Measurements from ENCODE around the gene AAGAB. TPM values are rescaled to one million over a fixed set of nuclear protein-coding genes. Genes with fewer than 3 reads are reported as not detected.

Gene AAGAB
- total RNA-seq, 1 donor from 2014 or later = 35.8 TPM

DNA sequence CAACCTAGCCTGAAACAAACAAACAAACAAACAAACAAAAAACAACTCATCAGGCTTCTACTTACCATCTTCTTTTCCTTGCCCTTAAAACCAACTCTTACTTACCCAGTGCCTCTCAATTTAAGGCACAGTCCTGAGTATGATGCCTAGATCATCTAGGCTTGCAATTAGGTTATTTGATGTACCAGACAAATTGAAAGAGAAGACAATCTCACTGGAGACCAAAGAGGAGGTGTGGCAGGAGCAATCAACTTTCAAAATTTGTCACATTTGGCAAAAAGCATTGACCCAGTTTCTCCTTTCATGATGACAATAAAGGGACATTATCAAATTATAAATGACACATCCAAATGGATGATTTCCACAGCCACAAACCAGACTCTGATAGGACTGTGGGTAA lies 36.0 kb downstream of the AAGAB start:
- H3K27me3 Mint-ChIP-seq (ENCODE audit: low read depth) = no peaks in the 10 kb centered on the region
- peaks cover 10% of the 10 kb centered on the region for H3K4me1 Mint-ChIP-seq (ENCODE audit: low read depth)
- H3K36me3 Mint-ChIP-seq (ENCODE audit: low read depth) = peaks cover 34% of the 10 kb centered on the region
- no peaks in the 10 kb centered on the region for H3K9me3 Mint-ChIP-seq
- no peak for DNase-seq (ENCODE audit: low spot score)
- intact Hi-C loops (cut with micrococcal nuclease) = no loop called here
- no peak overlapping the region for H3K4me3 Mint-ChIP-seq (ENCODE audit: low read depth)
- H3K27ac Mint-ChIP-seq = no peak overlapping the region

DNA sequence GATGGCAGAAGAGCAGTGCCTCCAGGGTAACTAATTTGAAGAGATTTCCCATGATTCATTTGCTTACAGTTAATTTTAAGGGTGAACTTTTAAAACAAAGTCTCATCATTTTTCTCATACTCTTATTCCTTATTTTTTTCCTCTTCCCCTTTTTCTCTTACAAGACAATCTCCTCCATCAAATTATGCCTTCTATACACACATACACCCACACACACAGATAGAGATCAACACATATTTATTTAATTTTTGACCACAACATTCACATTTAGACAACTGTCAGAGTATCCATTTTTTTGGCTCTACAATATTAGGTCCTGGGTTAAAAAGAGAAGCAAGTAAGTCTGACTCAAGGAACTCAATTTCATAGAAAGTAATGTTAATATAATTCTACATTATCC lies 37.6 kb downstream of the AAGAB start:
- H3K9me3 Mint-ChIP-seq = no peaks in the 10 kb centered on the region
- H3K27ac Mint-ChIP-seq = no peak overlapping the region
- no peaks in the 10 kb centered on the region for H3K27me3 Mint-ChIP-seq (ENCODE audit: low read depth)
- intact Hi-C loops (cut with micrococcal nuclease) = no loop called here
- peaks cover 10% of the 10 kb centered on the region for H3K4me1 Mint-ChIP-seq (ENCODE audit: low read depth)
- H3K36me3 Mint-ChIP-seq (ENCODE audit: low read depth) = peaks cover 34% of the 10 kb centered on the region
- no peak for DNase-seq (ENCODE audit: low spot score)
- H3K4me3 Mint-ChIP-seq (ENCODE audit: low read depth) = no peak overlapping the region

DNA sequence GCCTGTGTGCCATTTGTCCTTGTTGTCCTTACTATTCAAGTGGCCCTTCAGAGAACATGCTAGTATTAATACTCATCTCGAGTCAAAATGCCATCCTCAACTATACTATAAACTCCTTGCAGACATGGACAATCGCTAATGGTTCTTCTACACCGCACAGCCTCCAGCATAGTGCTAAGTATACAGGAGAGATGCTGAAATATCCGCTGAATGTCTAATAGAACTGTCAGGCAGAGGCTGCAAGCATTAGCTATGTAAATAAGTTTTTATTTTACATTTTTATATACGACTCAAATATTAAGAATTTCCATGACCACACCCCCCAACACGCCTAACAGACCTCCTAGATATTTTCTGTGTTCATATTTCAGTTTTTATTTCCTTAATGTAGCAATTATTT lies 39.4 kb downstream of the AAGAB start:
- intact Hi-C loops (cut with micrococcal nuclease) = no loop called here
- H3K27ac Mint-ChIP-seq = no peak overlapping the region
- no peak for DNase-seq (ENCODE audit: low spot score)
- no peaks in the 10 kb centered on the region for H3K9me3 Mint-ChIP-seq
- peaks cover 29% of the 10 kb centered on the region for H3K36me3 Mint-ChIP-seq (ENCODE audit: low read depth)
- H3K4me1 Mint-ChIP-seq (ENCODE audit: low read depth) = peaks cover 10% of the 10 kb centered on the region
- no peak overlapping the region for H3K4me3 Mint-ChIP-seq (ENCODE audit: low read depth)
- H3K27me3 Mint-ChIP-seq (ENCODE audit: low read depth) = no peaks in the 10 kb centered on the region

DNA sequence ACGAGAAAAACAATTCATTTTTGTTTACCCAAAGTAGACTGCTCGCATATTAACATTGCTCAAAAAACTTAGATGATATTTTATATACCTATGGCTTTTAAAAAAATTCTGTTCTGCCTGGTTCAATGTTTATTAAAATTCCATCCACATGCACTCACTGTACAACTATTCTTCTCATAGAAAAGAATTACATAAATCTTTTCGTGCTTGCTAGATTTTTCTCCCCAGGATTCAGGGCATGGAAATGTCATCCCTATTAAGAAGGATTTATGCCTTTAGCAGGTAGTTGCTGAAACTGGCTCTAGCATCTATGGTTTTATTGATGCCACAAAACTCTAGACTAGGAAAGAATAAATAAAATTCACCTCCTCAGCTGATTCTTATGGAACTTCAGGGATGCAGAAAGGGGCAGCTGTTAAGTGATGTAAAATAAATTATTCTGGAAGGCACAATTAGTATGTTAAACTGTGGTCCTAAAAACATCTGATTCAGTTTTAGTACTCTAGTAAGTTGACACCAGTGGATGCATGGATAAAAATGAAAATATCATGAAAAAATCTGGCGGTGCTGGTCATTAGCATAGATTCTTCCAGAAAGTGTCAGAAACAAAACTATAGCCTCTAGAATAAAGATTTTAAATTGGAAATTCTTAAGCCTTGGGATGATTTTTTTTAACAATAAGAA lies 41.6 kb downstream of the AAGAB start:
- Mint-ChIP-seq H3K27ac (no peak overlapping the region), H3K36me3 (ENCODE audit: low read depth) (peaks cover 21% of the 10 kb centered on the region), H3K4me3 (ENCODE audit: low read depth) (no peak overlapping the region), H3K9me3 (no peaks in the 10 kb centered on the region), H3K27me3 (ENCODE audit: low read depth) (no peaks in the 10 kb centered on the region), H3K4me1 (ENCODE audit: low read depth) (peaks cover 2% of the 10 kb centered on the region)
- intact Hi-C loops (cut with micrococcal nuclease) = no loop called here
- no peak for DNase-seq (ENCODE audit: low spot score)

DNA sequence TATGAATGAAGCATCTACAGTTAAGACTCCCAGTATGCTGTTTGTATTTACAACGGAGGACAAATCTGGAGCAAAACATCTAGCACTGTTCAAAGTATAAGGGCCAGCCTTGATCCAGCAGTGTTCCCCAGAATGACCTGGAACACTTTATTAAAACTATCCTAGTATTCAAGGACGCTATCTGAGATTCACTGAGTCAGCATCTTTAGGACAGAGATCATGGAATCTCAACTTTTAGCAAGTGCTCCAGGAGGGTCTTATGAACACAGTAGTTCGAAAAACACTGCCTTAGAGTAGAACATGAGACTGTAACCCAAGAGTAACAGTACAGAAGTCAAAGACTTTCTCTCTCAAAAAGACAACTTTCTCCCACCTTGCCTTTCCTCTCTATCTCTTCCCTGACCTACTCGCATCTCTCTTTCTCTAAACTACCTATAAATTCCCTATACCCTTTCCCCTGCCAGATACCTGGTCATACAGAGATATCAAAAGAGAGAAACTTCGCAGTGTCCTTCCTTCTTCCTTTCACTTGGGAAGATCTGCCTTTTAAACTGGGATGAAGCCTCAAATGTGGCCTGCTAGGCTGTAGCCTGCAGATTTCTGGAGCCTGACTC lies 43.8 kb downstream of the AAGAB start:
- H3K27ac Mint-ChIP-seq = no peak overlapping the region
- H3K4me3 Mint-ChIP-seq (ENCODE audit: low read depth) = no peak overlapping the region
- DNase-seq (ENCODE audit: low spot score) = no peak
- H3K4me1 Mint-ChIP-seq (ENCODE audit: low read depth) = no peaks in the 10 kb centered on the region
- intact Hi-C loops (cut with micrococcal nuclease) = no loop called here
- no peaks in the 10 kb centered on the region for H3K9me3 Mint-ChIP-seq
- H3K27me3 Mint-ChIP-seq (ENCODE audit: low read depth) = no peaks in the 10 kb centered on the region
- peaks cover 21% of the 10 kb centered on the region for H3K36me3 Mint-ChIP-seq (ENCODE audit: low read depth)

DNA sequence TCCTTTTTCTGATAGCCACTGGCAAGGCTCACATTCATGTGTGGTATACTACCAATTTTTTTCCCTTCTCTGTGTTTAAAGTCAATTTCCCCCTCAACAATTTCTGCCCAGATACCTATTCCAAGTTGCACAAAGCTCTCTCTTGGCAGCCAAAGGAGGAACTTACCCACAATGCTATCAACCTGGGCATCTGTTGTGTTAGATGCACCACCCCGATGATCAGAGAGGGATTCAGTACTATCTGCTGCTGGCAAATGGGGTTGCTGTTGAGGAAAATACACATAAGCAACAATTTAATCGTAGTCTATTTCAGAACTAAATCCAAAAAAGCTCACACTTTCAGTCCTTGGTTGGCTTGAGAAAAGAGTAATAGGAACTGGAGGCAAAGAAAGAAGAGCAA lies 46.1 kb downstream of the AAGAB start:
- no peak overlapping the region for H3K27ac Mint-ChIP-seq
- H3K36me3 Mint-ChIP-seq (ENCODE audit: low read depth) = peaks cover 34% of the 10 kb centered on the region
- no peaks in the 10 kb centered on the region for H3K4me1 Mint-ChIP-seq (ENCODE audit: low read depth)
- DNase-seq (ENCODE audit: low spot score) = no peak
- H3K27me3 Mint-ChIP-seq (ENCODE audit: low read depth) = no peaks in the 10 kb centered on the region
- H3K9me3 Mint-ChIP-seq = no peaks in the 10 kb centered on the region
- intact Hi-C loops (cut with micrococcal nuclease) = no loop called here
- H3K4me3 Mint-ChIP-seq (ENCODE audit: low read depth) = no peak overlapping the region

DNA sequence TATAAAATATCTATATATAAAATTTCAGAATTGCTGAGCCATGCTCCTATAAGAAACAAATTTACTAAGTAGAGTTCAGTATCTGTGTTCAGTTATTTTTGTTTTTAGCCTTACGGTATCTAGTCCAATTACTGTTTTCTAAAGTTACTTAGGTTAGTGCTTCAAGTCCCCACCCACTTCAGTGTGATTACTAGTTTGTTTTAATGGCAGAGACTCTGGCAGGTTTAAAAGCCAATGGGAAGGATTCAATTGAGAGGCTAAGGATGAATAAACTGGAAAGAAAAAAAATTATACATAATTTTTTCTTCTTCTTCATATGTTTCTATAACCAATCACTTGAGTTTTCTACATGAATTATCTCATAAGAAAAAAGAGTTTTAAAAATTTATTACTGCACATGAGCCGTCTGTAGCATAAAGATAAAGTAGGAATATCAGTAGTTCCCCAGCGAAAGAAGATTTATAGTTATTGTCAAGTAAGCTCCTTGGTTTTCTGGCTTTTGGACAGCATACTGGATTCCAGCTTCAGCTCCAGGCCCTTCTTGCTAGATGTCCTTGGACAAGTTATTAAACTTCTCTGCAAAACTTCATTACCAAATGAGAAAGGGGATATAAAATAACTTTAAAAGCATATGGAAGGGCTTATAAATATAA lies 46.8 kb downstream of the AAGAB start:
- H3K27ac Mint-ChIP-seq = no peak overlapping the region
- no peaks in the 10 kb centered on the region for H3K4me1 Mint-ChIP-seq (ENCODE audit: low read depth)
- intact Hi-C loops (cut with micrococcal nuclease) = no loop called here
- DNase-seq (ENCODE audit: low spot score) = no peak
- H3K4me3 Mint-ChIP-seq (ENCODE audit: low read depth) = no peak overlapping the region
- no peaks in the 10 kb centered on the region for H3K27me3 Mint-ChIP-seq (ENCODE audit: low read depth)
- H3K9me3 Mint-ChIP-seq = no peaks in the 10 kb centered on the region
- peaks cover 38% of the 10 kb centered on the region for H3K36me3 Mint-ChIP-seq (ENCODE audit: low read depth)

DNA sequence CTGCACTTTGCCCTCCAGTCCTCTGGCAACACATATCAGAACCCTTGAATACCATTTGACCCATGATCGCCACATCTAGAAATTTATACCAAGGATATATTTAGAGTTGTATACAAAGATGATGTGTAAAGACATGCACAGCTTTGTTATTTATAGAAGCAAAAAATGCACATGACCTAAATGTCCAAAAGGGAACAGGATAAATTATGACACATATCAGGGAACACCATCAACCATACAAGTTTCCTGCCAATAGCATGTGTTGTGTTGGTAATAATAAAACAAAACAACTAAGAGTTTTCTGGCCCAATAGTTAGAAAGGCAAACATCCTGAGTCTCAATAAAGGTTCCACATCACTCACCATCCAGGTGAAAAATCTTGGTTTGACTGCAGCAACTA lies 51.5 kb downstream of the AAGAB start:
- Mint-ChIP-seq H3K4me3 (ENCODE audit: low read depth) (no peak overlapping the region), H3K9me3 (no peaks in the 10 kb centered on the region), H3K27me3 (ENCODE audit: low read depth) (no peaks in the 10 kb centered on the region), H3K4me1 (ENCODE audit: low read depth) (peaks cover 9% of the 10 kb centered on the region), H3K36me3 (ENCODE audit: low read depth) (peaks cover 54% of the 10 kb centered on the region), H3K27ac (no peak overlapping the region)
- no peak for DNase-seq (ENCODE audit: low spot score)
- intact Hi-C loops (cut with micrococcal nuclease) = no loop called here

DNA sequence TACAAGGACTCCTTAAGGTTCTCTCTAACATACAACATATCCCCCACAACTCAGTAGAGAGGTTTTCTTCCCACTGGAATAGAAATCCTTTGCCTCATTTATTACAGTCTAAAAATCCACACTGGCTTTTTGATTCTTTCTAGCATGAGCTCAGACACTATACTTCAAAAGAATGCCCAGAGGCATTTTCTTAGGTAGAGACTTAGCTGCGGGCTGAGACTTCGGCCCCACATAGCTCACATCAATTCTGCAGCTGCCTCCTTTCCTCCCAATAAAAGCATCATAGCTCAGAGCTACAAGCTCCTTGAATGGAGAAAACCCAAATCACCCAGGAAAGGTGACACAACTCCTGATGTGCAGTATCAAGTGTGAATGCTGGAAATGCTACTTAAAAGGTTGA lies 52.4 kb downstream of the AAGAB start:
- H3K36me3 Mint-ChIP-seq (ENCODE audit: low read depth) = peaks cover 58% of the 10 kb centered on the region
- H3K27ac Mint-ChIP-seq = no peak overlapping the region
- no peaks in the 10 kb centered on the region for H3K27me3 Mint-ChIP-seq (ENCODE audit: low read depth)
- no peaks in the 10 kb centered on the region for H3K9me3 Mint-ChIP-seq
- no peak overlapping the region for H3K4me3 Mint-ChIP-seq (ENCODE audit: low read depth)
- DNase-seq (ENCODE audit: low spot score) = no peak
- peaks cover 11% of the 10 kb centered on the region for H3K4me1 Mint-ChIP-seq (ENCODE audit: low read depth)
- intact Hi-C loops (cut with micrococcal nuclease) = no loop called here

DNA sequence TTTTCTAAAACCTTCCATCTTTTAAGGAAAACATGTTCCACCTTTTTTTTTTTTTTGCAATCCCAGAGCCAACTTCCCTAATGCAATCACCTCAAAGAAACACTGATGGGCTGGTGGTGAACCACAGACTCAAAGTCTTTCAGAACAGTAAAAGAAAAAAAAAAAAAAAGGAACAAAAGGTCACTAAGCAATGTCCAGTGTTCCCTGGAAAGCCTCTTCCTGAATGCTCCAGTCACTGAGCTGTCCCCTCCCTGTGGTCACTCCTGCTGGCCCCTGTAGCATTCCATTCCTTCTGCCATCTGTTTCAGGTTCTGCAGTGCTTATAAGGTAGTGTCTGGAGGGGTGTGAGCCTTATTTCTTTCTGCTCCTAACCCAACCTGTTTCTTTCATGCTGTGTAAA lies 53.3 kb downstream of the AAGAB start:
- Mint-ChIP-seq H3K27ac (no peak overlapping the region), H3K4me1 (ENCODE audit: low read depth) (peaks cover 11% of the 10 kb centered on the region), H3K36me3 (ENCODE audit: low read depth) (peaks cover 62% of the 10 kb centered on the region), H3K4me3 (ENCODE audit: low read depth) (no peak overlapping the region), H3K27me3 (ENCODE audit: low read depth) (no peaks in the 10 kb centered on the region), H3K9me3 (no peaks in the 10 kb centered on the region)
- intact Hi-C loops (cut with micrococcal nuclease) = no loop called here
- DNase-seq (ENCODE audit: low spot score) = no peak

DNA sequence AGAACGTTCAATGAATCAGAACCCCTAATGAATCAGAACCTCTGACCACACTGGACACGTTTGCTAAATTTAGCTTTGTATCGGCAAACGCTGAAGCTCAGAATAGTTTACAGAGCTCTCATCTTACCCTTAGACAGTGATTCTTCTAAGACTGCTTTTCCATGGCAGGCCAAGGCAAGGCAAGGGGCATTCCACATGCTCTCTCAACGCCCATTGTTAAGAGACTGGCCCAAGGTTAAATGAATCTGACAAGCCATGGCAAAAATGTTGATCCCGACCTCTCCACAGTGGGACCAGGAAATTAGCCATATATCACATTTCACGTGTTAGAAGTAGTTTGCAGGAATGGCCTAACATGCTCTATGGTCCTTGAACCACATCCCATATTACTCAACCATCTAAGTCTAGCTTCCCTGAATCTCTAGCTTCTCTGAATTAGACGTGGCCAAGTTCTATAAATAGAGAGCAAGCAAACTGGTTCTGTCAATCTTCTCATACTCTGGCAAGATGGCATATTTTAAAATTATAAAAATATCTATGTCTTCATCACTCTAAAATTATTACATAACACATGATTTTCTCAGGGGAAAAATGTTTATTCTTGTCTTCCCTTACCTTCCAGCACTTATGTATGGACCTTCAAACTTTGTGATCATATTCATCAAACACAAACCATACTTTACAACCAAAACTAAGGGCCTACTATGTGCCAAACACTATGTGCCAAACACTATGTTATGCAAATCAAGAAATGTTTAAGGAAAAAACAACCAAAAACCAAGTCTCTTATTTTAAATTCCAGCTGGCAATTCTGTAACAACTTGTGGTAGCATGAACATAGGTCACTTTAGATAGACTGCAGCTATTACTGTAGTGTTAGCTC lies 54.3 kb downstream of the AAGAB start:
- Mint-ChIP-seq H3K27me3 (ENCODE audit: low read depth) (no peaks in the 10 kb centered on the region), H3K4me3 (ENCODE audit: low read depth) (no peak overlapping the region), H3K4me1 (ENCODE audit: low read depth) (peaks cover 11% of the 10 kb centered on the region), H3K9me3 (no peaks in the 10 kb centered on the region), H3K36me3 (ENCODE audit: low read depth) (peaks cover 60% of the 10 kb centered on the region), H3K27ac (no peak overlapping the region)
- DNase-seq (ENCODE audit: low spot score) = no peak
- intact Hi-C loops (cut with micrococcal nuclease) = no loop called here

DNA sequence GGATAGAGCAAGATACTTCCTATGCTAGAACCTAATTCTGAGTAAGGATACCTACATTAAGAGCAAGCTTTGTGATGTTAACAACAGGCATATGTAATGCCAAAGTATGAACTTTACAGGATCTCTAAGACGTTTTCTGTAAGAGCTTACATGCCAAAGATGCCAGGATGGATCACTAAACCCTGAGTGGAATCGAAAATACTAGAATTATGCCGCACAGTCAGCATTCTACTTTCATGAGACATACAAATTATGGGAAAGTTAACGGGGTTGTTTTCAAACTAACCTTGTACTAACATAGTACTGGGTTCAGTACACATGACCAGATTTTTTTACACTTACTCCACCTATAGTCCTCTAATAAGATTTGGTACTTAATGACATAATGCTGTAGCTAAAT lies 55.1 kb downstream of the AAGAB start:
- H3K36me3 Mint-ChIP-seq (ENCODE audit: low read depth) = peaks cover 67% of the 10 kb centered on the region
- no peaks in the 10 kb centered on the region for H3K27me3 Mint-ChIP-seq (ENCODE audit: low read depth)
- intact Hi-C loops (cut with micrococcal nuclease) = no loop called here
- H3K4me3 Mint-ChIP-seq (ENCODE audit: low read depth) = no peak overlapping the region
- DNase-seq (ENCODE audit: low spot score) = no peak
- H3K4me1 Mint-ChIP-seq (ENCODE audit: low read depth) = peaks cover 11% of the 10 kb centered on the region
- no peak overlapping the region for H3K27ac Mint-ChIP-seq
- no peaks in the 10 kb centered on the region for H3K9me3 Mint-ChIP-seq
